Cardiac muscle cell (in vitro differentiated cells and primary cell): ENCODE data around the gene ZNF518A. TPM values are rescaled to one million over a fixed set of nuclear protein-coding genes. Genes with fewer than 3 reads are reported as not detected.

ENCODE experiments used
- DNase-seq, 2 donors: peaks; one replicate each; pipeline versions ENCODE4 v3.0.0 to v3.0.0-alpha.2; 2010 to 2017; ENCODE audit warnings: low read depth in 1 of 2, low spot score in 1 of 2
- H3K27ac ChIP-seq: fragments of 200-600 bp; sonication (generic); 2 replicates; pipeline ENCODE4 v1.5.1; 2016
- H3K27me3 ChIP-seq: fragments of 200-600 bp; sonication (generic); 2 replicates; pipeline ENCODE4 v1.6.0; 2016; ENCODE audit warnings: control low read depth
- H3K36me3 ChIP-seq: fragments of 200-600 bp; sonication (generic); 2 replicates; pipeline ENCODE4 v1.5.1; 2016; ENCODE audit warnings: control low read depth
- H3K4me1 ChIP-seq: fragments of 200-600 bp; sonication (generic); 2 replicates; pipeline ENCODE4 v1.8.1; 2017; ENCODE audit warnings: low read depth, mild to moderate bottlenecking, mixed run types
- H3K4me3 ChIP-seq: fragments of 200-600 bp; sonication (generic); 2 replicates; pipeline ENCODE4 v1.5.1; 2016; ENCODE audit warnings: mild to moderate bottlenecking
- H3K9me3 ChIP-seq: fragments of 200-600 bp; sonication (generic); 2 replicates; pipeline ENCODE4 v1.5.1; 2017; ENCODE audit warnings: low read depth, mild to moderate bottlenecking, control low read depth
- CTCF ChIP-seq: IDR thresholded peaks from 2 replicates; pipeline ENCODE4 v1.5.1; 2012; ENCODE audit warnings: low read depth, mild to moderate bottlenecking, low read length
- polyA plus RNA-seq: library from polyadenylated mRNA; unstranded; fragments of >200 nt; fragmentation: Nextera tagmentation; extraction: Ambion mirVana; gene quantifications from 2 replicates; pipeline ENCODE4 v1.2.1, GENCODE V29; 2016
- total RNA-seq: library from RNA; depleted of rRNA; stranded (reverse); fragments of >200 nt; gene quantifications from 2 replicates; pipeline ENCODE4 v1.2.3, GENCODE V29; 2016

The ZNF518A gene
- total RNA-seq: 12.9 and 20.7 TPM in 2 replicates
- 22.7 and 29.0 TPM in 2 replicates for polyA plus RNA-seq

GRCh38 chr10:96129387-96130325 lies at the start of gene ZNF518A:
Gene ZNF518A (plus strand): TSS chr10:96130297. CDS start chr10:96156323, 26,026 bp downstream.
- Histone ChIP-seq H3K27me3 (peaks cover 3% of the 10 kb centered on the region), H3K27ac (peak within 1 kb of the TSS; percentile 99), H3K4me1 (peaks cover 16% of the 10 kb centered on the region), H3K9me3 (no peaks in the 10 kb centered on the region), H3K36me3 (peaks cover 16% of the 10 kb centered on the region), H3K4me3 (peak within 1 kb of the TSS; percentile 70)
- DNase-seq: peak; percentile 96 to 99
- no peak for TF ChIP-seq CTCF

GRCh38 chr10:96082153-96082552 lies 47.9 kb upstream of the ZNF518A start:
- no peak for TF ChIP-seq CTCF
- H3K27ac ChIP-seq: no peak overlapping the region

GRCh38 chr10:96082748-96083147 lies 47.3 kb upstream of the ZNF518A start:
- H3K4me3 ChIP-seq: no peak overlapping the region
- H3K4me1 ChIP-seq: peaks cover 14% of the 10 kb centered on the region
- TF ChIP-seq CTCF: no peak
- no peak for DNase-seq
- no peaks in the 10 kb centered on the region for H3K9me3 ChIP-seq
- no peaks in the 10 kb centered on the region for H3K27me3 ChIP-seq
- no peaks in the 10 kb centered on the region for H3K36me3 ChIP-seq
- no peak overlapping the region for H3K27ac ChIP-seq

More at GRCh38 chr10:96082153-96082552, 47.9 kb upstream of the ZNF518A start:
- H3K4me3 ChIP-seq: no peak overlapping the region
- peaks cover 14% of the 10 kb centered on the region for H3K4me1 ChIP-seq
- no peaks in the 10 kb centered on the region for H3K9me3 ChIP-seq
- H3K36me3 ChIP-seq: no peaks in the 10 kb centered on the region
- DNase-seq: no peak
- no peaks in the 10 kb centered on the region for H3K27me3 ChIP-seq

GRCh38 chr10:96089116-96089515 lies 41.0 kb upstream of the ZNF518A start:
- Histone ChIP-seq H3K27me3 (no peaks in the 10 kb centered on the region), H3K27ac (no peak overlapping the region), H3K4me3 (no peak overlapping the region), H3K36me3 (no peaks in the 10 kb centered on the region), H3K4me1 (peaks cover 8% of the 10 kb centered on the region), H3K9me3 (no peaks in the 10 kb centered on the region)
- no peak for DNase-seq
- no peak for TF ChIP-seq CTCF

- no peak for TF ChIP-seq CTCF
- peak in 1 of 2 donors; percentile 98 for DNase-seq
- H3K27ac ChIP-seq: no peak overlapping the region
These were observed 40.2 kb upstream of the ZNF518A start for GRCh38 chr10:96089670-96090462.

More at GRCh38 chr10:96089670-96090462, 40.2 kb upstream of the ZNF518A start:
- Histone ChIP-seq H3K9me3 (no peaks in the 10 kb centered on the region), H3K4me1 (peaks cover 9% of the 10 kb centered on the region), H3K4me3 (no peak overlapping the region), H3K36me3 (no peaks in the 10 kb centered on the region), H3K27me3 (no peaks in the 10 kb centered on the region)
